ENCODE measurements around the gene ST6GALNAC5. TPM values are rescaled to one million over a fixed set of nuclear protein-coding genes. Genes with fewer than 3 reads are reported as not detected.
"Not testable (repeated sequence)": the region's sequence is repeated elsewhere in the genome, so short reads cannot be mapped to it uniquely, and the experiment has no call there.

Gene ST6GALNAC5
- total RNA-seq, 1 donor from 2014 or later, result 0.87 TPM

DNA sequence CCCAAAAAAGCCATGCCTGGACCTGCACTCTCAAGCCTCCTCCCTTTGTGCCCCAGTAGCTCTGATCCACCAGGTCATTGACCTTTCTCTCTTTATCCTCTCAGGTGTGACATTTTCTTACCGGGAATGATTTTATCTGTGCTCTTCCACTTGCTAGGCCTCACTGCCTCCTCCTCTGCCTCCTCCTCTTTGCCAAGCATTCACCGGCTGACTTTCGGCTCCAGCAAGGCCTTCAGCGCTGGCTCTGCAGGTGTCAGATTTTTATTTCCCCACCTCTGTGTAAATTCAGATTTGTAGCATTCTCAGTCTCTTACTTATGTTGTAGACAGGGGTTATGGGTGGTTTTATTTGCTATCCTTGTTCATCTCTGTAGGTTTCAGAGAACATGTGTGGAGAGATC lies 91.5 kb downstream of the ST6GALNAC5 start:
- Mint-ChIP-seq H3K4me3 (ENCODE audit: unreplicated experiment) (no peak overlapping the region), H3K27ac (ENCODE audit: unreplicated experiment) (no peak overlapping the region), H3K36me3 (ENCODE audit: low read depth, unreplicated experiment) (no peaks in the 10 kb centered on the region), H3K9me3 (ENCODE audit: unreplicated experiment) (no peaks in the 10 kb centered on the region), H3K4me1 (ENCODE audit: unreplicated experiment) (no peaks in the 10 kb centered on the region), H3K27me3 (ENCODE audit: unreplicated experiment) (no peaks in the 10 kb centered on the region)
- DNase-seq (ENCODE audit: low spot score), result no peak
- no peak for TF ChIP-seq CTCF (IDR thresholded peaks at IDR 0.05; ENCODE audit: unreplicated experiment)

DNA sequence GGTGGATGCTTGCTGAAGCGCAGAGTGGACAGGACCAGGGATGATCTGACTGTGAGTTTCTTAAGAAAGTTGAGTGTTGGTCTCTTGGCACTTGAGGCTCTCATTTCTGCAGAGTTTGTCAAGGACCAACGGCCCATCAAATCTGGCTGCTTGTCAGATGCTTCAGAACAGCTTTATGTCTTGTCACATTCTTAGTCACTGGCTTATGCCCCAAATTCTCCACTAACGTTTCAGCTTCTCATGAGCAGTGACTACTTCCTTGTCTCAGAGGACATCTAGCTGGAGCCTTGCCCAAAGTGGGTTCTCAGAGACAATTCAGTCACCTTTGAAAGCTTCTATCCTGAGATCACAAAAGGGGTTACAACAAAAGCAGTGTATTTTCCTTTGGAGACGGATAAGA lies 92.3 kb downstream of the ST6GALNAC5 start:
- H3K9me3 Mint-ChIP-seq (ENCODE audit: unreplicated experiment), result no peaks in the 10 kb centered on the region
- no peak for TF ChIP-seq CTCF (IDR thresholded peaks at IDR 0.05; ENCODE audit: unreplicated experiment)
- no peaks in the 10 kb centered on the region for H3K27me3 Mint-ChIP-seq (ENCODE audit: unreplicated experiment)
- no peak for DNase-seq (ENCODE audit: low spot score)
- H3K36me3 Mint-ChIP-seq (ENCODE audit: low read depth, unreplicated experiment), result no peaks in the 10 kb centered on the region
- H3K27ac Mint-ChIP-seq (ENCODE audit: unreplicated experiment), result no peak overlapping the region
- H3K4me3 Mint-ChIP-seq (ENCODE audit: unreplicated experiment), result no peak overlapping the region
- no peaks in the 10 kb centered on the region for H3K4me1 Mint-ChIP-seq (ENCODE audit: unreplicated experiment)

GRCh38 chr1:76961181-76961819 lies 94.0 kb downstream of the ST6GALNAC5 start:
- Mint-ChIP-seq H3K27me3 (ENCODE audit: unreplicated experiment) (no peaks in the 10 kb centered on the region), H3K36me3 (ENCODE audit: low read depth, unreplicated experiment) (no peaks in the 10 kb centered on the region), H3K27ac (ENCODE audit: unreplicated experiment) (no peak overlapping the region), H3K4me3 (ENCODE audit: unreplicated experiment) (no peak overlapping the region), H3K9me3 (ENCODE audit: unreplicated experiment) (no peaks in the 10 kb centered on the region), H3K4me1 (ENCODE audit: unreplicated experiment) (no peaks in the 10 kb centered on the region)
- no peak for DNase-seq (ENCODE audit: low spot score)
- TF ChIP-seq CTCF (IDR thresholded peaks at IDR 0.05; ENCODE audit: unreplicated experiment), result no peak

GRCh38 chr1:76961820-76962207 lies 94.5 kb downstream of the ST6GALNAC5 start:
- Mint-ChIP-seq H3K4me3 (ENCODE audit: unreplicated experiment) (no peak overlapping the region), H3K27me3 (ENCODE audit: unreplicated experiment) (no peaks in the 10 kb centered on the region), H3K4me1 (ENCODE audit: unreplicated experiment) (no peaks in the 10 kb centered on the region), H3K36me3 (ENCODE audit: low read depth, unreplicated experiment) (no peaks in the 10 kb centered on the region), H3K9me3 (ENCODE audit: unreplicated experiment) (no peaks in the 10 kb centered on the region), H3K27ac (ENCODE audit: unreplicated experiment) (no peak overlapping the region)
- no peak for DNase-seq (ENCODE audit: low spot score)
- no peak for TF ChIP-seq CTCF (IDR thresholded peaks at IDR 0.05; ENCODE audit: unreplicated experiment)

GRCh38 chr1:76981267-76981666 lies 114.0 kb downstream of the ST6GALNAC5 start:
- H3K4me3 Mint-ChIP-seq (ENCODE audit: unreplicated experiment); DNase-seq (ENCODE audit: low spot score); H3K27me3 Mint-ChIP-seq (ENCODE audit: unreplicated experiment); H3K4me1 Mint-ChIP-seq (ENCODE audit: unreplicated experiment); H3K9me3 Mint-ChIP-seq (ENCODE audit: unreplicated experiment); H3K36me3 Mint-ChIP-seq (ENCODE audit: low read depth, unreplicated experiment); H3K27ac Mint-ChIP-seq (ENCODE audit: unreplicated experiment): not testable (repeated sequence)

All from endothelial cell (in vitro differentiated cells).